ENCODE measurements around the gene ZBTB43. TPM values are rescaled to one million over a fixed set of nuclear protein-coding genes. Genes with fewer than 3 reads are reported as not detected.

The ZBTB43 gene
- total RNA-seq, 1 experiment from 2014 or later: 15.4 TPM

- no peak for TF ChIP-seq TCF7L2 (IDR thresholded peaks at IDR 0.05; ENCODE audit: borderline replicate concordance, extremely low read depth, insufficient read depth, insufficient read length)
- TF ChIP-seq, protein P1, sequence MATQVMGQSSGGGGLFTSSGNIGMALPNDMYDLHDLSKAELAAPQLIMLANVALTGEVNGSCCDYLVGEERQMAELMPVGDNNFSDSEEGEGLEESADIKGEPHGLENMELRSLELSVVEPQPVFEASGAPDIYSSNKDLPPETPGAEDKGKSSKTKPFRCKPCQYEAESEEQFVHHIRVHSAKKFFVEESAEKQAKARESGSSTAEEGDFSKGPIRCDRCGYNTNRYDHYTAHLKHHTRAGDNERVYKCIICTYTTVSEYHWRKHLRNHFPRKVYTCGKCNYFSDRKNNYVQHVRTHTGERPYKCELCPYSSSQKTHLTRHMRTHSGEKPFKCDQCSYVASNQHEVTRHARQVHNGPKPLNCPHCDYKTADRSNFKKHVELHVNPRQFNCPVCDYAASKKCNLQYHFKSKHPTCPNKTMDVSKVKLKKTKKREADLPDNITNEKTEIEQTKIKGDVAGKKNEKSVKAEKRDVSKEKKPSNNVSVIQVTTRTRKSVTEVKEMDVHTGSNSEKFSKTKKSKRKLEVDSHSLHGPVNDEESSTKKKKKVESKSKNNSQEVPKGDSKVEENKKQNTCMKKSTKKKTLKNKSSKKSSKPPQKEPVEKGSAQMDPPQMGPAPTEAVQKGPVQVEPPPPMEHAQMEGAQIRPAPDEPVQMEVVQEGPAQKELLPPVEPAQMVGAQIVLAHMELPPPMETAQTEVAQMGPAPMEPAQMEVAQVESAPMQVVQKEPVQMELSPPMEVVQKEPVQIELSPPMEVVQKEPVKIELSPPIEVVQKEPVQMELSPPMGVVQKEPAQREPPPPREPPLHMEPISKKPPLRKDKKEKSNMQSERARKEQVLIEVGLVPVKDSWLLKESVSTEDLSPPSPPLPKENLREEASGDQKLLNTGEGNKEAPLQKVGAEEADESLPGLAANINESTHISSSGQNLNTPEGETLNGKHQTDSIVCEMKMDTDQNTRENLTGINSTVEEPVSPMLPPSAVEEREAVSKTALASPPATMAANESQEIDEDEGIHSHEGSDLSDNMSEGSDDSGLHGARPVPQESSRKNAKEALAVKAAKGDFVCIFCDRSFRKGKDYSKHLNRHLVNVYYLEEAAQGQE (IDR thresholded peaks at IDR 0.05; ENCODE audit: low read depth): no peak
- TF ChIP-seq SIN3A (IDR thresholded peaks at IDR 0.05; ENCODE audit: low read depth): no peak
- no peak for TF ChIP-seq RAD21 (IDR thresholded peaks at IDR 0.05; ENCODE audit: low read depth)
- TF ChIP-seq POLR2A (IDR thresholded peaks at IDR 0.05; ENCODE audit: borderline replicate concordance, extremely low read depth, insufficient read depth, insufficient read length): no peak
- no peak for TF ChIP-seq CBX3 (IDR thresholded peaks at IDR 0.05; ENCODE audit: low read depth)
- no peak for TF ChIP-seq ZBTB33 (IDR thresholded peaks at IDR 0.05; ENCODE audit: extremely low read depth, insufficient replicate concordance, low read length)
- TF ChIP-seq, protein P2, sequence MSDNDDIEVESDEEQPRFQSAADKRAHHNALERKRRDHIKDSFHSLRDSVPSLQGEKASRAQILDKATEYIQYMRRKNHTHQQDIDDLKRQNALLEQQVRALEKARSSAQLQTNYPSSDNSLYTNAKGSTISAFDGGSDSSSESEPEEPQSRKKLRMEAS (IDR thresholded peaks at IDR 0.05): no peak
- TF ChIP-seq EZH2phosphoT487 (IDR thresholded peaks at IDR 0.05; ENCODE audit: borderline replicate concordance): no peak
- TF ChIP-seq ATF3 (IDR thresholded peaks at IDR 0.05): no peak
- no peak for TF ChIP-seq ZNF274 (IDR thresholded peaks at IDR 0.05; ENCODE audit: low read depth, low read length)
- no peak for TF ChIP-seq YY1 (IDR thresholded peaks at IDR 0.05; ENCODE audit: extremely low read depth, insufficient replicate concordance, low read depth, low read length)
- Histone ChIP-seq H3K36me3 (ENCODE audit: control insufficient read depth in 1 of 2, insufficient read depth in 2 of 2, low read length in 2 of 2) (no peaks in the 10 kb centered on the region), H3K27me3 (ENCODE audit: insufficient read depth, low read length) (no peaks in the 10 kb centered on the region), H3K9me2 (ENCODE audit: insufficient read depth) (no peaks in the 10 kb centered on the region), H3K4me3 (replicated peaks in 1 of 2; ENCODE audit: low read depth in 1 of 2, low read length in 2 of 2) (no peak overlapping the region), H4K20me1 (ENCODE audit: insufficient read depth) (no peaks in the 10 kb centered on the region), H3K4me1 (ENCODE audit: control insufficient read depth in 1 of 2, insufficient read depth in 2 of 2, low read length in 2 of 2) (peaks cover 7 to 14% of the 10 kb centered on the region in 2 experiments), H3K4me2 (ENCODE audit: low read length) (no peak overlapping the region), H3K9me3 (ENCODE audit: control insufficient read depth in 1 of 2, insufficient read depth in 1 of 2, low read depth in 1 of 2, low read length in 2 of 2) (no peaks in the 10 kb centered on the region), H2AFZ (ENCODE audit: low read depth, low read length, poor library complexity, severe bottlenecking) (no peak overlapping the region), H3K27ac (ENCODE audit: low read depth, low read length) (no peak overlapping the region), H3K9ac (ENCODE audit: low read length) (no peak overlapping the region), H3K79me2 (ENCODE audit: insufficient read depth, low read length) (peaks cover 26% of the 10 kb centered on the region)
- CTCF ChIA-PET: no interaction called here
- RAD21 ChIA-PET (ENCODE audit: low non-redundant PET in 1 of 2, low total read pairs in 2 of 2, uncharacterized antibody in 2 of 2, unreplicated experiment in 2 of 2): no interaction called here
- ATAC-seq (no peak), DNase-seq (ENCODE audit: low read depth, low spot score) (no peak)
- POLR2A ChIA-PET: no interaction called here
- intact Hi-C loops (cut with micrococcal nuclease): no loop called here
- BruUV-seq (replicated peaks): no TSS peak
These were observed 2.4 kb upstream of the ZBTB43 start for GRCh38 chr9:126802318-126803059.

Measured in HCT116 (cell line).